Measurements from ENCODE around the gene CMBL.
"Not testable (repeated sequence)": the region's sequence is repeated elsewhere in the genome, so short reads cannot be mapped to it uniquely, and the experiment has no call there.

Gene CMBL

GRCh38 chr5:10307206-10308148, at the start of gene CMBL:
Gene CMBL, minus strand, starts transcription at chr5:10307902. Its CDS starts 17,140 bp downstream, at chr5:10290762.
- no peak for DNase-seq (ENCODE audit: low read depth)

- DNase-seq (ENCODE audit: low read depth) = no peak
Observed at GRCh38 chr5:10355071-10355889, 47.6 kb upstream of the CMBL start.

- no peak for DNase-seq (ENCODE audit: low read depth)
Observed at GRCh38 chr5:10354048-10354872, 46.6 kb upstream of the CMBL start.

- DNase-seq (ENCODE audit: low read depth) = peak; percentile 75
Observed at GRCh38 chr5:10353241-10354047, 45.7 kb upstream of the CMBL start, which contains the start of gene MARCHF6. Gene MARCHF6, plus strand, starts transcription at chr5:10353695. Its CDS starts 204 bp downstream, at chr5:10353899.

DNA sequence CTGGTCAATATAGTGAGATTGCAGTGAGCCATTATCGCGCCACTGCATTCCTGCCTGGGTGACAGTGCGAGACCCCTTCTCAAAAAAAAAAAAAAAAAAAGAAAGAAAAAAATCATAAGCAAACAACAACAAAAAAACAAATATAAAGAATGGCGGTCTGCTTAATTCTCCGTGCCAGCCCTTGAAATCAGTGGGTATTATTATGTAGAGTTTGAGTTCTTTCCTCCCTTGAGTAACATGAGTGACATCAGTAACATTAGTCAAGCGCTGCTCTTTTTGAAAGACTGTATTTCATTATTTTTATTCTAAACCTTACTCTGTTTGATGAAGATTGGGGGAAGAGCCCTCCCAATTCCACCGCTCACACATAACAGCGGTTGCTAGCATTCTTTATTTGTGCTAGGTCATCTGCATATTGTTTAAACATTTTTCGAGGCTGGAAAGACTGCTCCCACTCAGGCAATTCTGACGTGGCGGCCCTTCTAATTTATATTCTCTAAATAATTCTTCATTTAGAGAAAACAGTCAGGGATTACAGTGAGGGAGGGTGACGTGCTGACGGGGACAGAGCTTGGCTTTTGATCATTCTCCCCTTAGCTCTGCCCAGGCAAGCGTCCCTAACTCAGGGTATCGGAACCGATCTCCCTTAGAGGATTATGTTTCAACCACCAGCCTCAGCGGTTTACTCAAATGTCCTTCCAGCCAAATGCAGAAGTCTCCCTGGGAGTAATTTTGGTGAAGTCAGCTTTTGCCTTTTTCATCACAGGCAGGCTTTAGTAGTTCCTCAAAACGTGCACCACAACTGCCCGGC, 44.9 kb upstream of the CMBL start:
- peak; percentile 51 for DNase-seq (ENCODE audit: low read depth)

DNA sequence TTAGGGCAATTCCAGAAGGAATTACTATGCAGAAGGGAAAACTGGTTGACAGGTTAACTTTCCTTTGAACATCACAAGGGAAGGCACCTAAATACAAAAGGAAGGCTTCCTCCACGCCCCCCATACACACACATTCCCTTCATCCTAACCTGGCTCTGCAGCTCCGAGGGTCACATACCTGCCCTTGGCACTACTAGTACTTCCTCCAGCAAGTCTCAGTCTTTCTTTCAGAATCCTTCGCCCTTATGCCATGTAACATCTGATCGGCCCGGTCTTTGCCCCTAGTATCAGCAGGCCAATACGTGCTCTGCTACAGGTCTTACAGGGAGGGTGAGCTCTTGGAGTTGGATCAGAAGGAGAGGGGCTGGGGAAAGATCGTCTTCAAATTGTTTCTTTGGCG, 44.2 kb upstream of the CMBL start:
- DNase-seq (ENCODE audit: low read depth) = no peak

DNA sequence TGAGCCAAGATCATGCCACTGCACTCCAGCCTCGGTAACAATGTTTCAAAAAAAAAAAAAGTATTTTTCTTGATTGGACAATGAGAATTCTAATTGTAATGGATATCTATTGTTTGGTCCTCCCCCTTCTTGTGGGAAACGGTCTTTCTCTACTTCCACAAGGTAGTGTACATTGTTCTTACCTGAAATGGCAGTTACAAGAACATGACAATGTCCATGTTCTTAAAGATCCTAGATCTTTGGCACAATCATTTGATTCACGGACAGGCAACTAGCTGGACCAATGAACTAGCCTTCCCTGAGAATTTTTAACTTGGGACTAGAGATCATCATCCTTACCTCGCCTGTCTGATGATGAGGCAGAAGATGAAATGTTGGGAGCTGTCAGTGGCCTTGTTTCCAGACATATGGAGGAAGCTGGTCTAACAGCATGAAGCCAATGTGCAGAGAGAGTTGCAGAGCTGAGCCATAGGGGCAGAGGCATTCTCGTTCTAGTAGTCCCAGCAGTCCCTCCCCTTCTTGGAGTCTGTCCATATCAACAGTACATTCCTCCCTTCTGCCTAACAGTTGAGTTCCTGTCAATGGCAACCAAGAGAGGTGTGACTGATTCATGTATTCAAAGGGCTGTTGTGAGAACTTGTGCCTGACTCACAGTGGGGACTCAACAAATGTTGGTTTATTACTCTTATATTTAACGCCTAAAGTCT, 43.6 kb upstream of the CMBL start:
- no peak for DNase-seq (ENCODE audit: low read depth)

DNA sequence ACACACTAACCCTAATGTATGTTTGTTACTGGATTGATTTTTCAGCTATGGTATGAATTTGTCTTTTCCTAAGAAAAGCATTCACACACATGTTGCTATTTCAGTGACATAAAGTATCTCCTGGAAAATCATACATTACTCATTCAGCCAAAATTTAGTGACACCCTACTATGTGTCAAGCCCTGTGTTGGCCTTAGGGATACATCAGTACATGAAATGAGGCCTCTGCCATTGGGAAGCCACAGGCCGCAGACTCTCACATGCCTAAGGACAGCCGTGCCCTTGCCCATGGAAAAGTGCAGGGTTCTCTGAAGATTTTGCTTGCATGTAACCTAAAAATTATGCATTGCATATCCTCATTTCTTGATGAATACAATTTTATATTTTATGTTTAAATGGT, 40.6 kb upstream of the CMBL start:
- no peak for DNase-seq (ENCODE audit: low read depth)

DNA sequence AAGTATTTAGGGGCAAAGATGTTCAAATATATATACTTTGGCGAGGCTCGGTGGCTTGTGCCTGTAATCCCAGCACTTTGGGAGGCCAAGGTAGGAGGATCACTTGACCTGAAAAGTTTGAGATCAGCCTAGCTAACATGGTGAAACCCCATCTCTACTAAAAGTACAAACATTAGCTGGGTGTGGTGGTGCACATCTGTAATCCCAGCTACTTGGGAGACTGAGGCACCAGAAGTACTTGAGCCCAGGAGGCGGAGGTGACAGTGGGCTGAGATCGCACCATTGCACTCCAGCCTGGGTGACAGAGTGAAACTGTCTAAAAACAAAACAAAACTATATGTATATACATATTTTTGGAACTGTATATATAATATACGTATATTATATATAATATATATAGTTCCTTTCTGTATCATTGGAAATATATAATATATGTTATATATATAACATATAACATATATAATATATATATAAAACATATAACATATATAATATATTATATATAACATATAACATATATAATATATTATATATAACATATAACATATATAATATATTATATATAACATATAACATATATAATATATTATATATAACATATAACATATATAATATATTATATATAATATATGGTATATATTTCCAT, 36.9 kb upstream of the CMBL start:
- not testable (repeated sequence) for DNase-seq (ENCODE audit: low read depth)

DNA sequence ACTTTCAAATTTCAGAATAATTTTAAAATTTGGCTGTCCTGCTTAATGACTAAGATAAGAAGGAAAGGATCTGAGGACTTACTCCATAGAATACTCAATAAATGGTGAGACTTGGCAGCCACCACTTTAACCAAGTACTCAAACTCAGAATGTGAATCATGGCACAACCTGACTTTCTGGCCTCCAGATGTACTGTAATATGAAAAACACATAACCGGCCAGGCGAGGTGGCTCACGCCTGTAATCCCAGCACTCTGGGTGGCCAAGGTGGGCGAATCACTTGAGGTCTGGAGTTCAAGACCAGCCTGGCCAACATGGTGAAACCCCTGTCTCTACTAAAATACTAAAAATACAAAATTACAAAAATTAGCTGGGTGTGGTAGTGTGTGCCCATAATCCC, 35.8 kb upstream of the CMBL start:
- no peak for DNase-seq (ENCODE audit: low read depth)

- DNase-seq (ENCODE audit: low read depth) = no peak
Observed at GRCh38 chr5:10339958-10340357, 32.3 kb upstream of the CMBL start.

GRCh38 chr5:10339058-10339811, 31.5 kb upstream of the CMBL start:
- no peak for DNase-seq (ENCODE audit: low read depth)

DNA sequence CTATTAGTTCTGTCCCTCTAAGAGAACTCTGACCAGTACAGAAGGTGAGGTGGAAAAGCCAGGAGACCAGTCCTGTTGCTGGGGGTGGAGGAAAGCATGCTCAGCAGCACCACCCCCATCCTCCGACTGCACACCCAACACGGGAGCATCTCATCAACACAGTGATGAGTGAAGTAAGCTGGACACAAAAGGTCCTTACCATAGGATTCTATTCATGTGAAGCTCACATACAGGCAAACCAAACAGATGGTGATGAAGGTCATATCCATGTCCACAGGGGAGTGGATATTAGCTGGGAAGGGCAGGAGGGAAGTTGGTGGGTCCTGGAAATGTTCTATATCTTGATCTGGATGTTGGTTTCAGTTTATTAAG, 31.0 kb upstream of the CMBL start:
- DNase-seq (ENCODE audit: low read depth) = no peak

- no peak for DNase-seq (ENCODE audit: low read depth)
Observed at GRCh38 chr5:10337986-10338385, 30.3 kb upstream of the CMBL start.

GRCh38 chr5:10337107-10337506, 29.4 kb upstream of the CMBL start:
- DNase-seq (ENCODE audit: low read depth) = no peak

DNA sequence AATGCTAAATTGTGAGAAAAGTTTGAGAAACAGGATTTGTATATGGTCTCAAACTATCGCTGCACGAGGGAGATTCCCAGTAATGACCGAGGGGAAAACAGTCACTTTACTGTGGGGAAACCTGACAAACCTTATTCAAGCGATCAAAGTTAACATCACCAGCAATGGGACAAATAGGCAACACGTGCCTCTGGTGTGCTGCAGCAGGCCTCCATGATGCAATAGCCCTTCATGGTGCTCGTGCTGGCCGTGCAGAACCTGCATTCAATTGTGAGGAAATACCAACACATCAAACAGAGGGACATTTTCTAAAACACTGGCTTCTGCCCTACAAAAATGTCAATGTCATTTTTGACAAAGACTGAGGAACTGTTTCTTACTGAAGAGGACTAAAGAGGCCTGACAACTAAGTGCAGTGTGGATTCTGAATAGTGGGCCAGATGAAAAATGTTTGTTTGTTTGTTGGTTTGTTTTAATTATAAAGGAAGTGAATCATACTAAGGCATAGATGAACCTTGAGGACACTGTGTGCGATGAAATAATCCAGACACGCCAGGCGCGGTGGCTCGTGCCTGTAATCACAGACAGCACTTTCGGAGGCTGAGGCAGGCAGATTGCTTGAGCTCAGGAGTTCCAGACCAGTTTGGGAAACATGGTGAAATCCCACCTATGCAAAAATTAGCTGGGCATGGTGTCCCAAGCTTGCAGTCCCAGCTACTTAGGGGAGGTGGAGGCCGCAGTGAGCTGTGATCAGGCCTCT, 28.2 kb upstream of the CMBL start:
- no peak for DNase-seq (ENCODE audit: low read depth)

DNA sequence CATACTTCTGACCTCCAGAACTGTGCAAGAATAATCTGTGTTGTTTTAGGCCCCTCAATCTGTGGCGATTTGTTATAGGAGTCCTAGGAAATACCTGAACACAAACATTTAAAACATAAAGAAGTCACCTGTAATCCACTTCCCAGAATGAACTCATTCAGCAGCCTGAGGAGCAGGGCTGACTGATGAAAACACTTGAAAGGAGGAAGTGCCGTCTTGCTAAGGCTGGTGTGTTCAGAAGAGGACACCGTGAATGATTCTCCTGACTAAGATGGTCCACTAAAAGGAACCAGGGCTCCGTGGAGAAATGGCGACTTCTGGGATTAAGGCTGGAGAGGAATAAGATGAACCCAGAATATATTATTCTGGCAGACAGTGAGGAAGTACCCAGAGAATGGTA, 27.1 kb upstream of the CMBL start:
- DNase-seq (ENCODE audit: low read depth) = no peak
